Keratinocyte (primary cell): Measurements from ENCODE around the gene IGF1R.

ENCODE experiments used
- CTCF ChIP-seq, 3 experiments: IDR thresholded peaks in 1 of 3; conservative IDR thresholded peaks in 1 of 3; optimal IDR thresholded peaks in 1 of 3; 2 replicates in 2 of 3; 3 replicates in 1 of 3; pipeline versions ENCODE3 to v1.5.1; 2011; ENCODE audit warnings: low read length in 3 of 3, mild to moderate bottlenecking in 3 of 3, moderate library complexity in 2 of 3, control low read depth in 1 of 3, inconsistent platforms in 1 of 3; ENCODE audit not compliant: insufficient read depth in 2 of 3; ENCODE audit errors: extremely low read depth in 1 of 3
- EZH2 ChIP-seq: IDR thresholded peaks from one replicate; pipeline ENCODE4 v1.6.1; 2012; ENCODE audit warnings: inconsistent platforms, mild to moderate bottlenecking, low read length, moderate library complexity

- TF ChIP-seq CTCF (optimal IDR thresholded peaks at IDR 0.05 in 1 of 3, IDR thresholded peaks at IDR 0.05 in 1 of 3, conservative IDR thresholded peaks at IDR 0.05 in 1 of 3; ENCODE audit: extremely low read depth in 1 of 3, insufficient read depth in 2 of 3, low read length in 3 of 3) (no peak), EZH2 (no peak)
Measured at GRCh38 chr15:98884894-98885293, 236.6 kb downstream of the IGF1R start.
